Left forelimb (tissue), 1 donor: Measurements from ENCODE around the gene FOXK1.
"Not testable (repeated sequence)": the region's sequence is repeated elsewhere in the genome, so short reads cannot be mapped to it uniquely, and the experiment has no call there.

Source experiments
- DNase-seq: peaks from one replicate; pipeline ENCODE4 v3.0.0-alpha.2; 2018; ENCODE audit warnings: low spot score

FOXK1 gene

DNA sequence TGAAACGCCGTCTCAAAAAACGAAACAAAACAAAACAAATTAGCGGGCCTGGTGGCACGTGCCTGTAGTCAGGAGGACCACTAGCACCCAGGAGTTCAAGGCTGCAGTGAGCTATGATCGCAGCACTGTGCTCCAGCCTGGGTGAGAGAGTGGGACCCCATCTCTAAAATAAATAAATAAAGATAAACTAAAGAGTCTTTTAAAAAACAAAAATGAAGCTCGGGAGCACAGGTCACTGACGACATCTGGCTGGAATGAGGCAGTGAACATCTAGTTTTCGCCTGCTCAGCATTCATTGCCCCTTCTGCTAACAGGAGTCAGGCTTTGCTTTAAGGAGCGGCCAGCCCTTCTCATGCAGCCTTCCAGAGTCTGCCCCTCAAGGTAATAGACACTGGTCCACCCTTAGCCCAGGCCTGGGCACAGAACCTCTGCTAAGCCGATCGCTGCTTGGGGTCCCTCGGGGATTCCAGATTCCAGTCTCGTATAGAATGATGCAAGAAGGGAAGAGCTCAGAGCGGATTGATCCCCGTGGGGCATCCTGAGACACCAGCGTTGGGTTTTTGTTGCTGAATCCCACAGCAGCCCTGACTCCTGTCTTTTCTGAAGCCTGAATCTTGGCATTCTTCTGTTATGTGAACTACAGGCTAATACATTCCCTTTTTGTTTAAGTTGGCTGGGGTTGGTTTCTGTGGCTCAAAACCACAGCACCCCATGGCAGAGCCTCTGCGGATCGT is 14.2 kb upstream of the FOXK1 start:
- DNase-seq = no peak

- DNase-seq = no peak
These were observed 13.6 kb upstream of the FOXK1 start for GRCh38 chr7:4668510-4668847.

DNA sequence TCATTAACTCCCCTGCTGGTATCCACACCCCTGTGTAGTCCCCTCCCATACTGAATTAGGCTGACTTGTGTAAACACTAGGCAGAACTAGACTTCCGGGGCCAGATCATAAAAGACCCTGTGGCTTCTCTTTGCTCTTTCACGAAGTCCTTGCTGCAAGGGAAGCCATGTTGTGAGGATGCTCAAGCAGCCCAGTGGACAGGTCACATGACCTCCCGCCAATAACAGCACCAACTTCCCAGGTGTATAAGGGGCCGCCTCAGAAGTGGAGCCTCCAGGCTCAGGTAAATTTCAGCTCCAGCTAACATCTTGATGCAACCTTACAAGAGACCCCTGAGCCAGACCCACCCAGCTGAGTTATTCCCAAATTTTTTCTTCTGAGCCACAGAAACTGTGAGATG is 11.3 kb upstream of the FOXK1 start:
- no peak for DNase-seq

GRCh38 chr7:4675771-4676367 is 6.2 kb upstream of the FOXK1 start:
- no peak for DNase-seq

GRCh38 chr7:4677518-4677917 is 4.6 kb upstream of the FOXK1 start:
- DNase-seq = not testable (repeated sequence)

DNA sequence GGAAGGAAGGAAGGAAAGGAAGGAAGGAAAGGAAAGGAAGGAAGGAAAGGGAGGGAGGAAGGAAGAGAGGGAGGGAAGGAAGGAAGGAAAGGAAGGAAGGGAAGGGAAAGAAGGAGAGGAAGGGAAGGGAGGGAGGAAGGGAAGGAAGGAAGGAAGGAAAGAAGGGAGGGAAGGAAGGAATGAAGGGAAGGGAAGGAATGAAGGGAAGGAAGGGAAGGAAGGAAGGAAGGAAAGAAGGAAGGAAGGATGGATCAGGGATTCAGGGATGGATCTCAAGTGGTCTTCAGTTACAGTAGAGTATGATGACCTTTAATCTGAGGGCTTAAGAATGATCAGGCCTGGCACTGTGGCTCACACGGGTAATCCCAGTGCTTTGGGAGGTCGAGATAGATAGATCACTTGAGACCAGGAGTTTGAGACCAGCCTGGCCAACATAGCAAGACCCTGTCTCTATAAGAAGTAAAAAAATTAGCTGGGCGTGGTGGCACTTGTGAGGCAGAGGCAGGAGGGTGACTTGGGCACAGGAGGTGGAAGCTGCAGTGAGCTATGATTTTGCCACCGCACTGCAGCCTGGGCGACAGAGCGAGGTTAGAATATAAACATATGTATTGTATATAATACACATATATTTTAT is 760 bp upstream of the FOXK1 start:
- no peak for DNase-seq

DNA sequence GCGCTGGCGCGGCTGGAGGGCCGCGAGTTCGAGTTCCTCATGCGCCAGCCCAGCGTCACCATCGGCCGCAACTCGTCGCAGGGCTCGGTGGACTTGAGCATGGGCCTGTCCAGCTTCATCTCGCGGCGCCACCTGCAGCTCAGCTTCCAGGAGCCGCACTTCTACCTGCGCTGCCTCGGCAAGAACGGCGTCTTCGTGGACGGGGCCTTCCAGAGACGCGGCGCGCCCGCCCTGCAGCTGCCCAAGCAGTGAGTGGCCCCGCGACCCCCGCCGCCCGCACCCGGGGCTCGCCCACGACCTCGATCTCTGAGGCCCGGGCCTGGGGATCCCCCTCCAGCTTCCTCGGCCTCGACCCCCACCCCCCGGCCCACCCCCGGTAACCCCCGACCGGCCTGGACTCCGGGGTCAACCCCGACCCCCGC is 537 bp downstream of the FOXK1 start:
- no peak for DNase-seq

GRCh38 chr7:4683043-4683883 is 1.2 kb downstream of the FOXK1 start:
- DNase-seq = no peak

GRCh38 chr7:4683884-4684565 is 1.9 kb downstream of the FOXK1 start:
- peak; percentile 68 for DNase-seq

DNA sequence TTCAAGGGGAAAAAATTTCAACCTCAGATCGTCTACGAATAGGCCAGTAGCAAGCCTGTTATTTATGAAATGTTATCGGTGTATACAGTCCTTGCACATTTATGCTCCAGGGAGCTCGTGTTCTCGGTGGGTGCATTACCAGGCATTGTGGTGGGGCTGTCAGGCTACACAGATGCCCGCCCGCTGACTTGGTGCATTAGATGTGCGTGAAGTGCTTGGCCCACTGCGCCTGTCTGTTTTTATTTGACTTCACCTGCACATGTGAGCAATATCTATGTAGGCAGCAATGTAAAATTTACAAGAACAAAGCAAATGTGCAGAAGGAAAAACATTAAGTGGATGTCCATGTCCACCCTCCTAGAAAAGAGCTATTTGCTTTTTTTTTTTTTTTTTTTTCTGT is 2.8 kb downstream of the FOXK1 start:
- no peak for DNase-seq

- DNase-seq = not testable (repeated sequence)
These were observed 3.6 kb downstream of the FOXK1 start for GRCh38 chr7:4685676-4686075.

DNA sequence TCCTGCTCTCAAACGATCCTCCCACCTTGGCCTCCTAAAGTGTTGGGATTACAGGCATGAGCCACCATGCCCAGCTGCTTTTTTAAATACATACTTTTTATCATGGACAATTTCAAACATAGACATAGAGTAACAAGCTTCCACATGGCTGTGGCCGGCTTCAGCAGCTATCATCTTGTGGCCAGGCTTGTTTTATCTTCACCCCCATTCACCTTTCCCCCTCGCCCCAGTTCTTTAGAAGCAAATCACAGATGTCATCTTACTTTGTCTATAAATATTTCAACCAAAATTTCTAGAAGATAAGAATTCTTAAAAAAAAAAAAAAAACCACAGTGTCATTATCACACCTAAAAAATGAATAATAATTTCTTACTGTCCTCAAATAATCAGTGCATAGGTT is 5.9 kb downstream of the FOXK1 start:
- no peak for DNase-seq

DNA sequence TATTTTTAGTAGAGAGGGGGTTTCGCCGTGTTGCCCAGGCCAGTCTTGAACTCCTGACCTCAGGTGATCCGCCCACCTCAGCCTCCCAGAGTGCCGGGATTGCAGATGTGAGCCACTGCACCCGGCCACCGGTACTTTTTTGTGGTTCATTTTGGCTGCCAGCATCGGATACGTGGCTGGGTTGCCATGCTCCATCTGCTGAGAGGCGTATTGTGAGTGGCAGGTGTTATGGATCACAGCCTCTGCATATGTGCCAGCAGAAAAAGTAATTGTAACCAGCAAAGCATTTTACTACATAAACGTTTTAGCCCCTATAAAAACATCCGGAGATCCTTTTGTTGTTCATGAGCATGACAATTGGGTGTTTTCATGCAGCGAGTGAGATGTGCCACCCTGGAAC is 7.1 kb downstream of the FOXK1 start:
- DNase-seq = no peak

DNA sequence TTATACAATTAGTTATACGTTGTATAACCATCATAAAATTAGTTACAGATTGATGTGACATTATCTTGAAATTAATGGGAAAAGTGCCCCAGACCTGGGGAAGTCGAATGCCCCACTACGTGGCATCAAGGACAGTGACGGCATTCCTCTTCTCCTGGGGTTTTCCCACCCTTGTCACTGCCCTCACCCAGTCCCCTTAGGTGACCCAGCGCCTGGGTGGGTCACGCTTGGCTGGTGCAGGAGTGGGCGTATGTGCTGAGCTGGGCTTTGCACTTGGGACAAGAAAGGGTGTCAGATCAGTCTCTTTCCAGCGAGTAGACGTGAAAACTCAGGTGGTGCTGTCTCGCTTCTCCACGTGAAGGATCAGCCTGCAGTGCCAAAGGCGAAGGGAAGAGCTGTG is 7.6 kb downstream of the FOXK1 start:
- DNase-seq = no peak

GRCh38 chr7:4690953-4691856 is 9.1 kb downstream of the FOXK1 start:
- DNase-seq = no peak

DNA sequence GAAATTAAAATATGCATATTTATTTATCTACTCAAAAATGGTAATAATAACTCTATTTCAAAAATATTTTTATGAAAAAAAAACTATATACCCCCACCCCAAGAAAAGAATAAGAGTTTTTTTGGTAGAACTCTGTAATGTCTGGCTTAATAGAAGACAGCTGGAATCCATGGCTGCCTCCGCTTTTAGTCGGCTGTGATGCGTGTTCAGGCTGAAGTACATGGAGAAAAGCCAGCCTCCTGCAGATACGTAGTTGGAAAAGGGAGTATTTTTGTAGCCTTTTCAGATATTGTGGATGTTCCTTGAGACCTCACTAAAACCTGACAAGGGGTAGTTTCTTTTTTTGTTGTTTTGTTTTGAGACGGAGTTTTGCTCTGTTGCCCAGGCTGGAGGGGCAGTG is 10.0 kb downstream of the FOXK1 start:
- no peak for DNase-seq

- DNase-seq = not testable (repeated sequence)
These were observed 10.5 kb downstream of the FOXK1 start for GRCh38 chr7:4692622-4693021.

DNA sequence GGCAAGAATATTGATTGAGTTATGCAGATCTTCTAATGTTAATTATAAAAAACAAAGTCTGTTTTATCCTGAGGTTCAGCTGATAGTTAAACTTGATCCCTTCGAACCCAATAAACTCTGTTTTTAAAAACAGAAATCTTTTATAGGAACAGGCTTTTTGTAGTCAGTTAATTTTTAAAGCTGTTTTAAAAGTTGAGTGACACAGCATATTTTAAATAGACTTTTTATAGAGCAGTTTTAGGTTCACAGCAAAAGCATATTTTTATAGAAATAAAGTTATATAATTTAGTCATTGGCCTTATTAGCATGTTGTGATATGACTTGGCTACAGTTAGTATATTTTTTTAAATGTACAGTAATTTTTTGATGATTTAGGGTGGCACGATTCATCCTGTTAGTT is 11.1 kb downstream of the FOXK1 start:
- DNase-seq = no peak

DNA sequence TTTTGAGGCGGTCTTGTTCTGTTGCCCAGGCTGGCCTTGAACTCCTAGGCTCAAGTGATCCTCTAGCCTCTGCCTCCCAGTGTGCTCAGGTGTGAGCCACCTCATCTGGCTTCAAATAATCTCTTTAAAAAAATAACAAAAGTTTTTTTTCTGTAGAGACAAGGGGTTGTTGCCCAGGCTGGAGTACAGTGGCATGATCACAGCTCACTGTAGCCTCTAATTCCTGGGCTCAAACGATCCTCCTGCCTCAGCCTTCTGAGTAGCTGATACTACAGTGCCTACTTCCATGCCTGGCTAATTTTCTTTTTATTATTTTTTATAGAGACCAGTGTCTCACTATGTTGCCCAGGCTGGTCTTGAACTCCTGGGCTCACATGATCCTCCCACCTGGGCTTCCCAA is 11.7 kb downstream of the FOXK1 start:
- DNase-seq = no peak

DNA sequence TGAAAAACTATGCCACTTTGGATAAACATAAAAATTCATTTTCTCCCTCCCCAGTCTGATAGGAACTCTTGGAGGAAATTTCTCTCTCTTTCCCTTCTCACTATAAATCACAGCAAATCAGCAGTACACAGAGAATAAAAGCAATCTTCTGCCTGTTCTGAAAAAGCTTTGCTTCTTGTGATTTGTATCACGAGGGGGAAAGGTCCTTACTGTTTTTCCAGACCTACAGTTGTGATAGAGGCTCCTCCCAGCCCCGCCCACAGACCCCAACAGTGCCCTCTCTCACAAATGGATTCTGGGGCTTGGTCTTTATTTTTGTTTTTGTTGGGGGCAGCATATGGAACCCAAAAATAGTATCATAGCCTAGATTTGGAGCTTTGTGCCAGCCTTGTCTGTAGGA is 12.2 kb downstream of the FOXK1 start:
- DNase-seq = no peak

GRCh38 chr7:4698707-4699275 is 16.7 kb downstream of the FOXK1 start:
- no peak for DNase-seq
